HCT116 (cell line): ENCODE data around the gene SMYD3. TPM values are rescaled to one million over a fixed set of nuclear protein-coding genes. Genes with fewer than 3 reads are reported as not detected.

Experiments
- ATAC-seq: fragments of 200-7000 bp; cut with Tn5 transposase; 2 replicates; pipeline ENCODE4 v1.9.1; 2020; ENCODE audit warnings: mild to moderate bottlenecking, moderate library complexity
- BruUV-seq: library from RNA; stranded (reverse); fragments of 400-500 nt; replicated peaks from 2 replicates; lab custom pipeline; 2021; lab: Mats Ljungman, UMichigan
- CTCF ChIA-PET: fragments of 300-600 bp; sonication (Branson Sonifier 250); formaldehyde crosslinking; loops from one replicate; lab custom pipeline; 2021; ENCODE audit warnings: antibody characterized with exemption; lab: Charles Lee
- POLR2A ChIA-PET: fragments of 300-600, 350-600 bp; sonication (Branson Sonifier 250); formaldehyde crosslinking; loops from one replicate; lab custom pipeline; 2021; ENCODE audit warnings: antibody characterized with exemption; lab: Charles Lee
- RAD21 ChIA-PET, 2 experiments: fragments of 300-600 bp; sonication (Branson Sonifier 250); formaldehyde crosslinking; loops; one replicate each; lab custom pipeline; 2023; ENCODE audit warnings: low total read pairs in 2 of 2; ENCODE audit not compliant: uncharacterized antibody in 2 of 2, unreplicated experiment in 2 of 2, low non-redundant PET in 1 of 2; lab: Charles Lee
- DNase-seq: peaks from one replicate; pipeline ENCODE4 v3.0.0-alpha.2; 2010; ENCODE audit warnings: low read depth, low spot score
- H2AFZ ChIP-seq: fragments of 200-600 bp; shearing (Covaris generic), sonication (generic); 2 replicates; pipeline ENCODE4 v1.6.1; 2017; ENCODE audit warnings: low read depth, mixed run types, mixed read lengths, antibody characterized with exemption, low read length; ENCODE audit not compliant: poor library complexity, severe bottlenecking
- H3K27ac ChIP-seq: 2 replicates; pipeline ENCODE4 v1.5.1; 2012; ENCODE audit warnings: low read depth, low read length
- H3K27me3 ChIP-seq: fragments of 200-600 bp; sonication (generic); 2 replicates; pipeline ENCODE4 v1.6.1; 2016; ENCODE audit warnings: mixed run types, low read length, mixed read lengths; ENCODE audit not compliant: insufficient read depth
- H3K36me3 ChIP-seq, 2 experiments: fragments of 200-500 bp in 1 of 2; fragments of 200-600 bp in 1 of 2; sonication (Bioruptor generic) in 1 of 2; sonication (generic) in 1 of 2; 2 replicates each; pipeline versions ENCODE4 v1.5.1 to v1.6.1; 2014 to 2016; ENCODE audit warnings: low read length in 2 of 2, inconsistent platforms in 1 of 2, mixed read lengths in 1 of 2, mixed run types in 1 of 2; ENCODE audit not compliant: insufficient read depth in 2 of 2, control insufficient read depth in 1 of 2
- H3K4me1 ChIP-seq, 2 experiments: fragments of 200-600 bp in 1 of 2; sonication (generic) in 1 of 2; 2 replicates each; pipeline versions ENCODE4 v1.5.1 to v1.6.1; 2012 to 2017; ENCODE audit warnings: low read length in 2 of 2, inconsistent platforms in 1 of 2, mild to moderate bottlenecking in 1 of 2, mixed read lengths in 1 of 2, mixed run types in 1 of 2, moderate library complexity in 1 of 2; ENCODE audit not compliant: insufficient read depth in 2 of 2, control insufficient read depth in 1 of 2
- H3K4me2 ChIP-seq: fragments of 200-600 bp; sonication (generic); 2 replicates; pipeline ENCODE4 v1.6.1; 2017; ENCODE audit warnings: mixed run types, low read length, mixed read lengths
- H3K4me3 ChIP-seq, 2 experiments: fragments of 200-600 bp in 1 of 2; sonication (generic) in 1 of 2; replicated peaks in 1 of 2; 2 replicates each; pipeline ENCODE4 v1.5.1; 2011 to 2016; ENCODE audit warnings: low read length in 2 of 2, control low read depth in 1 of 2, low read depth in 1 of 2, mild to moderate bottlenecking in 1 of 2, mixed read lengths in 1 of 2, mixed run types in 1 of 2
- H3K79me2 ChIP-seq: fragments of 200-600 bp; sonication (generic); 2 replicates; pipeline ENCODE4 v1.6.1; 2017; ENCODE audit warnings: mild to moderate bottlenecking, mixed run types, low read length, moderate library complexity, mixed read lengths; ENCODE audit not compliant: insufficient read depth
- H3K9ac ChIP-seq: fragments of 200-600 bp; sonication (generic); 2 replicates; pipeline ENCODE4 v1.6.1; 2016; ENCODE audit warnings: low read length, mixed read lengths
- H3K9me2 ChIP-seq: fragments of 200-600 bp; sonication (generic), shearing (Covaris generic); 2 replicates; pipeline ENCODE4 v1.6.1; 2017; ENCODE audit warnings: mixed run types, mild to moderate bottlenecking, moderate library complexity; ENCODE audit not compliant: insufficient read depth
- H3K9me3 ChIP-seq, 2 experiments: fragments of 200-500 bp in 1 of 2; fragments of 200-600 bp in 1 of 2; sonication (Bioruptor generic) in 1 of 2; sonication (generic) in 1 of 2; 2 replicates each; pipeline ENCODE4 v1.6.1; 2014 to 2017; ENCODE audit warnings: low read length in 2 of 2, mixed read lengths in 2 of 2, inconsistent platforms in 1 of 2, low read depth in 1 of 2, mild to moderate bottlenecking in 1 of 2, mixed run types in 1 of 2, moderate library complexity in 1 of 2; ENCODE audit not compliant: control insufficient read depth in 1 of 2, insufficient read depth in 1 of 2
- H4K20me1 ChIP-seq: fragments of 200-600 bp; sonication (generic), shearing (Covaris generic); 2 replicates; pipeline ENCODE4 v1.6.1; 2017; ENCODE audit warnings: mixed run types, mild to moderate bottlenecking, moderate library complexity; ENCODE audit not compliant: insufficient read depth
- ATF3 ChIP-seq: IDR thresholded peaks from 2 replicates; pipeline ENCODE4 v1.6.1; 2012
- CEBPB ChIP-seq: IDR thresholded peaks from 2 replicates; pipeline ENCODE4 v1.6.1; 2012; ENCODE audit warnings: low read depth
- FOSL1 ChIP-seq: IDR thresholded peaks from 2 replicates; pipeline ENCODE4 v1.6.1; 2012; ENCODE audit warnings: low read depth
- RAD21 ChIP-seq: IDR thresholded peaks from 2 replicates; pipeline ENCODE4 v1.6.1; 2012; ENCODE audit warnings: low read depth, mild to moderate bottlenecking
- TCF7L2 ChIP-seq: IDR thresholded peaks from 2 replicates; pipeline ENCODE4 v1.7.0; 2011; ENCODE audit warnings: borderline replicate concordance, inconsistent platforms; ENCODE audit not compliant: insufficient read depth, insufficient read length; ENCODE audit errors: extremely low read depth
- ZNF274 ChIP-seq: fragments of 200-500 bp; sonication (Bioruptor generic); IDR thresholded peaks from 2 replicates; pipeline ENCODE4 v1.6.1; 2014; ENCODE audit warnings: mild to moderate bottlenecking, low read depth, low read length, inconsistent platforms
- intact Hi-C: fragments of 100-400 bp; cut with micrococcal nuclease; formaldehyde crosslinking; loops from 2 replicates; pipeline ENCODE4 v1.10.0; 2022
- total RNA-seq: library from RNA; stranded (reverse); gene quantifications from one replicate; pipeline ENCODE4 v1.2.1, GENCODE V29; 2021; ENCODE audit not compliant: unreplicated experiment
- TF ChIP-seq, protein P1 (sequence below), 3 experiments: fragments of 200-600 bp in 1 of 3; sonication (generic) in 1 of 3; IDR thresholded peaks in 2 of 3; conservative IDR thresholded peaks in 1 of 3; 2 replicates each; pipeline ENCODE4 v1.5.1; 2012 to 2017; ENCODE audit warnings: low read depth in 2 of 3, low read length in 2 of 3, antibody characterized with exemption in 1 of 3, borderline replicate concordance in 1 of 3, control low read depth in 1 of 3, mild to moderate bottlenecking in 1 of 3, mixed read lengths in 1 of 3, mixed run types in 1 of 3, moderate library complexity in 1 of 3; ENCODE audit not compliant: insufficient read depth in 1 of 3
- TF ChIP-seq, protein P2 (sequence below): IDR thresholded peaks from 2 replicates; pipeline ENCODE4 v1.6.1; 2012

Gene SMYD3
- total RNA-seq, 1 experiment from 2014 or later, result 33.6 TPM

GRCh38 chr1:245873883-245874671 is 633.0 kb downstream of the SMYD3 start (continued):
- TF ChIP-seq, protein P1, sequence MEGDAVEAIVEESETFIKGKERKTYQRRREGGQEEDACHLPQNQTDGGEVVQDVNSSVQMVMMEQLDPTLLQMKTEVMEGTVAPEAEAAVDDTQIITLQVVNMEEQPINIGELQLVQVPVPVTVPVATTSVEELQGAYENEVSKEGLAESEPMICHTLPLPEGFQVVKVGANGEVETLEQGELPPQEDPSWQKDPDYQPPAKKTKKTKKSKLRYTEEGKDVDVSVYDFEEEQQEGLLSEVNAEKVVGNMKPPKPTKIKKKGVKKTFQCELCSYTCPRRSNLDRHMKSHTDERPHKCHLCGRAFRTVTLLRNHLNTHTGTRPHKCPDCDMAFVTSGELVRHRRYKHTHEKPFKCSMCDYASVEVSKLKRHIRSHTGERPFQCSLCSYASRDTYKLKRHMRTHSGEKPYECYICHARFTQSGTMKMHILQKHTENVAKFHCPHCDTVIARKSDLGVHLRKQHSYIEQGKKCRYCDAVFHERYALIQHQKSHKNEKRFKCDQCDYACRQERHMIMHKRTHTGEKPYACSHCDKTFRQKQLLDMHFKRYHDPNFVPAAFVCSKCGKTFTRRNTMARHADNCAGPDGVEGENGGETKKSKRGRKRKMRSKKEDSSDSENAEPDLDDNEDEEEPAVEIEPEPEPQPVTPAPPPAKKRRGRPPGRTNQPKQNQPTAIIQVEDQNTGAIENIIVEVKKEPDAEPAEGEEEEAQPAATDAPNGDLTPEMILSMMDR (IDR thresholded peaks at IDR 0.05 in 2 of 3, conservative IDR thresholded peaks at IDR 0.05 in 1 of 3; ENCODE audit: borderline replicate concordance in 1 of 3, insufficient read depth in 1 of 3, low read depth in 2 of 3, low read length in 2 of 3), result no peak
- TF ChIP-seq RAD21 (no peak), TCF7L2 (no peak), CEBPB (no peak), ATF3 (no peak), ZNF274 (no peak)
- TF ChIP-seq, protein P2, sequence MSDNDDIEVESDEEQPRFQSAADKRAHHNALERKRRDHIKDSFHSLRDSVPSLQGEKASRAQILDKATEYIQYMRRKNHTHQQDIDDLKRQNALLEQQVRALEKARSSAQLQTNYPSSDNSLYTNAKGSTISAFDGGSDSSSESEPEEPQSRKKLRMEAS, result no peak

DNA sequence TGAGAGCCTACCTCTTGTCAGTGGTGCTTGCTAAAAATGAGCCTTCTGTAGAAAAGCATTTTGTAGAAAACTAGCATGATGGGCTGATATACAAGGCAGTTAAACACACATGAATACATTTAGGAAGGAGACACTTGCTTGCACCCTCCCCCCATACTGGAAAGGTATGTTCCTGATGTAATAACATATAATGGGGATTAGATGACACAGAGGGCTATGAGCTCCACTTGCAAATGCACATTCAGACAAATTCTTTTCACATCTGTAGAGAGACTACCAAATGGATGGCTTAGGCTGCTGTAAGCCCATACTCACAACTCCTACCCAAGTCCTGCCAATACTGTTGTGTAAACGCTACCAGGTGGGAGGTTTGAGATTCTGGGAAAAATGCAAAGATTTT is 634.0 kb downstream of the SMYD3 start:
- no peaks in the 10 kb centered on the region for H3K9me3 ChIP-seq
- TF ChIP-seq FOSL1 (no peak), RAD21 (no peak), CEBPB (no peak)
- TF ChIP-seq, protein P1 (IDR thresholded peaks at IDR 0.05 in 2 of 3, conservative IDR thresholded peaks at IDR 0.05 in 1 of 3; ENCODE audit: borderline replicate concordance in 1 of 3, insufficient read depth in 1 of 3, low read depth in 2 of 3, low read length in 2 of 3), result no peak
- no peak overlapping the region for H3K27ac ChIP-seq
- H3K9ac ChIP-seq, result no peak overlapping the region
- ChIA-PET POLR2A (no interaction called here), RAD21 (no interaction called here), CTCF (interaction anchor here (1.5 kb wide), 1 partner anchor 14 kb away, joined by 3 read pairs; no protein-coding TSS in a partner anchor)
- no peaks in the 10 kb centered on the region for H3K36me3 ChIP-seq
- H2AFZ ChIP-seq, result no peak overlapping the region
- H4K20me1 ChIP-seq, result no peaks in the 10 kb centered on the region
- no peaks in the 10 kb centered on the region for H3K79me2 ChIP-seq
- H3K27me3 ChIP-seq, result no peaks in the 10 kb centered on the region
- intact Hi-C loops, result no loop called here
- no peaks in the 10 kb centered on the region for H3K9me2 ChIP-seq
- no peaks in the 10 kb centered on the region; a peak in 1 of 4 replicates for H3K4me1 ChIP-seq
- no TSS peak for BruUV-seq
- DNase-seq, result no peak
- no peak overlapping the region for H3K4me2 ChIP-seq
- ATAC-seq, result no peak
- H3K4me3 ChIP-seq, result no peak overlapping the region
